HEK293T (cell line): ENCODE measurements around the gene C17orf50.

Experiments used
- ARNT ChIP-seq: fragments of 450-650 bp; IDR thresholded peaks from 2 replicates; pipeline ENCODE4 v1.6.1; 2017; ENCODE audit warnings: mild to moderate bottlenecking
- BHLHE40 ChIP-seq: fragments of 450-650 bp; IDR thresholded peaks from 2 replicates; pipeline ENCODE4 v1.6.1; 2016; ENCODE audit warnings: mild to moderate bottlenecking, moderate library complexity, borderline replicate concordance
- CTBP1 ChIP-seq: fragments of 450-650 bp; IDR thresholded peaks from 2 replicates; pipeline ENCODE4 v1.6.1; 2016; ENCODE audit warnings: borderline replicate concordance
- FOXK2 ChIP-seq: fragments of 450-650 bp; IDR thresholded peaks from 2 replicates; pipeline ENCODE4 v1.6.1; 2016; ENCODE audit warnings: mild to moderate bottlenecking
- FOXM1 ChIP-seq: fragments of 450-650 bp; IDR thresholded peaks from 2 replicates; pipeline ENCODE4 v1.6.1; 2017; ENCODE audit warnings: mild to moderate bottlenecking, borderline replicate concordance
- HDGF ChIP-seq: fragments of 450-650 bp; IDR thresholded peaks from 2 replicates; pipeline ENCODE4 v1.6.1; 2017; ENCODE audit warnings: antibody characterized with exemption, borderline replicate concordance
- SUZ12 ChIP-seq: fragments of 450-650 bp; IDR thresholded peaks from 2 replicates; pipeline ENCODE4 v1.6.1; 2016; ENCODE audit warnings: mild to moderate bottlenecking
- TARDBP ChIP-seq: fragments of 450-650 bp; IDR thresholded peaks from 2 replicates; pipeline ENCODE4 v1.6.1; 2016
- ZNF384 ChIP-seq: fragments of 450-650 bp; IDR thresholded peaks from 2 replicates; pipeline ENCODE4 v1.6.1; 2016

GRCh38 chr17:35749560-35750412 lies 10.9 kb upstream of the C17orf50 start:
- TF ChIP-seq CTBP1 (no peak), BHLHE40 (no peak), SUZ12 (no peak), TARDBP (no peak), ARNT (no peak), ZNF384 (no peak), FOXM1 (no peak), FOXK2 (no peak), HDGF (no peak)
